ENCODE measurements around the gene SERGEF. TPM values are rescaled to one million over a fixed set of nuclear protein-coding genes. Genes with fewer than 3 reads are reported as not detected.

SERGEF gene
- total RNA-seq, 4 donors from 2014 or later: 17.1 to 39.3 (median 33.1) TPM

DNA sequence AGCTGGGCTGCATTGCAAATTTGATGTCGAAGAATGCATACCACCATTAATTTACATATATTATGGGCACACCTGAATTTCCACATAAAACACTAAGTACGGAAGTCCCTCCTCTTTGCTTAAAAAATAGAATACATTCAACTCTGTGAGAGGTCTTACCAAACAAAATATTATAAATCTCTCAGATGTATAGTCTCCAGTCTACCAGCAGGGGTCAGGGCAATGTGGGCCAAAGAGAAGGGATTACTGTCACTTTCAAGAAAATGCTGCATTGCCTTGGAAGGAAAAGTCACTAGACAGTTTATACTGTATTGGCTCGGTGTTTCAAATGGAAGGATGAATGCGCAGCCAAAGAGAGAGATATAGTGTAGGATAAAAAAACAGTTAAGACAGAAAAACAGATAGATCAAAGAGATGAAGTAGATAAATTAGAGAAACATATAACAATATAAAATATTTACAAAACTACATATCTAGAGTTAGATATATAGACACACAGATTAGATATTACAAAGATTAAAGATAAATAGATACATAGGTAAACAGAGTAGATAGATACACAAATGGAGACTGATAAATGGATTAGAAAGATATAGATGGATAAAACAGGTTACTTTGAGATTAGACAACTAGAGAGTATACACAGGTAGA is 20.9 kb downstream of the SERGEF start:
- 35 to 39% methylated on average over 4 of the region's 4 CpGs for WGBS, 2 donors
- no peak overlapping the region for H3K4me3 ChIP-seq (ENCODE audit: low read depth, poor library complexity, severe bottlenecking)
- intact Hi-C loops (cut with DNase I; ENCODE audit: low total_unique reads): no loop called here
- no peak for TF ChIP-seq POLR2A (IDR thresholded peaks at IDR 0.05)
- TF ChIP-seq, protein P1, sequence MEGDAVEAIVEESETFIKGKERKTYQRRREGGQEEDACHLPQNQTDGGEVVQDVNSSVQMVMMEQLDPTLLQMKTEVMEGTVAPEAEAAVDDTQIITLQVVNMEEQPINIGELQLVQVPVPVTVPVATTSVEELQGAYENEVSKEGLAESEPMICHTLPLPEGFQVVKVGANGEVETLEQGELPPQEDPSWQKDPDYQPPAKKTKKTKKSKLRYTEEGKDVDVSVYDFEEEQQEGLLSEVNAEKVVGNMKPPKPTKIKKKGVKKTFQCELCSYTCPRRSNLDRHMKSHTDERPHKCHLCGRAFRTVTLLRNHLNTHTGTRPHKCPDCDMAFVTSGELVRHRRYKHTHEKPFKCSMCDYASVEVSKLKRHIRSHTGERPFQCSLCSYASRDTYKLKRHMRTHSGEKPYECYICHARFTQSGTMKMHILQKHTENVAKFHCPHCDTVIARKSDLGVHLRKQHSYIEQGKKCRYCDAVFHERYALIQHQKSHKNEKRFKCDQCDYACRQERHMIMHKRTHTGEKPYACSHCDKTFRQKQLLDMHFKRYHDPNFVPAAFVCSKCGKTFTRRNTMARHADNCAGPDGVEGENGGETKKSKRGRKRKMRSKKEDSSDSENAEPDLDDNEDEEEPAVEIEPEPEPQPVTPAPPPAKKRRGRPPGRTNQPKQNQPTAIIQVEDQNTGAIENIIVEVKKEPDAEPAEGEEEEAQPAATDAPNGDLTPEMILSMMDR (IDR thresholded peaks at IDR 0.05): peak in 1 of 3 donors; percentile 17
- DNase-seq (ENCODE audit: low spot score in 2 of 2): no peak

DNA sequence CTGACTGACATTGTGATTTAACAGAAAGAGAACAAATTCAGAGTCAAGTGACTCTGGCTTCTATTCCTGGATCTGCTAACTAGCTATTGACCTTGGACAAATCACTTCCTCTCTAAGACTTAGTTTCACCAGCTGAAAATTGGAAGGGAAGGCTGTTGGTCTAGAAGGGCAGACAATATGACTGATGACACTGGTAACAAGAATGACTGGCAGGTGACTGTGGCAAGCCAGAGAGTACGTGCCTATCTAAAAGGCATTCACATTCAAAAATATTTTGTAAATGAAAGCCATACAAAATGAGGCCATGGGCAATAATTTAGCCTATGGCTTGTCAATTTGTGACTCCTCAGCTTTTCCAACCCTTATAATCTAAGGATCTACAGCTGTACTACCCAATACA is 23.5 kb downstream of the SERGEF start:
- DNase-seq (ENCODE audit: low spot score in 2 of 2): no peak
- WGBS, 2 donors: 84 to 85% methylated on average over 1 of the region's 1 CpG
- intact Hi-C loops (cut with DNase I; ENCODE audit: low total_unique reads): no loop called here
- H3K4me3 ChIP-seq (ENCODE audit: low read depth, poor library complexity, severe bottlenecking): no peak overlapping the region
- no peak for TF ChIP-seq POLR2A (IDR thresholded peaks at IDR 0.05)
- TF ChIP-seq, protein P1 (IDR thresholded peaks at IDR 0.05): no peak

- no peak for DNase-seq (ENCODE audit: low spot score in 2 of 2)
- no peak for TF ChIP-seq POLR2A (IDR thresholded peaks at IDR 0.05)
- TF ChIP-seq, protein P1 (IDR thresholded peaks at IDR 0.05): no peak
- H3K4me3 ChIP-seq (ENCODE audit: low read depth, poor library complexity, severe bottlenecking): no peak overlapping the region
- intact Hi-C loops (cut with DNase I; ENCODE audit: low total_unique reads): no loop called here
- WGBS, 2 donors: 85 to 86% methylated on average over 1 of the region's 1 CpG
Measured at GRCh38 chr11:17988465-17988864, 24.4 kb downstream of the SERGEF start.

GRCh38 chr11:17987826-17988225 is 25.0 kb downstream of the SERGEF start:
- DNase-seq (ENCODE audit: low spot score in 2 of 2): no peak
- WGBS, 2 donors: 41 to 72% methylated on average over 1 of the region's 1 CpG

GRCh38 chr11:17986711-17987220 is 26.1 kb downstream of the SERGEF start:
- no peak for DNase-seq (ENCODE audit: low spot score in 2 of 2)
- 79 to 88% methylated on average over 1 of the region's 1 CpG for WGBS, 2 donors
- TF ChIP-seq, protein P1 (IDR thresholded peaks at IDR 0.05): no peak
- no peak overlapping the region for H3K4me3 ChIP-seq (ENCODE audit: low read depth, poor library complexity, severe bottlenecking)
- intact Hi-C loops (cut with DNase I; ENCODE audit: low total_unique reads): no loop called here

More at GRCh38 chr11:17987826-17988225, 25.0 kb downstream of the SERGEF start:
- no peak for TF ChIP-seq POLR2A (IDR thresholded peaks at IDR 0.05)
- TF ChIP-seq, protein P1 (IDR thresholded peaks at IDR 0.05): no peak
- no peak overlapping the region for H3K4me3 ChIP-seq (ENCODE audit: low read depth, poor library complexity, severe bottlenecking)
- intact Hi-C loops (cut with DNase I; ENCODE audit: low total_unique reads): no loop called here
